Peyer's patch (tissue), 4 donors: ENCODE results near the gene SYNJ1.

Source experiments
- POLR2A ChIP-seq, 2 donors: fragments of 450-650 bp; IDR thresholded peaks; one replicate each; pipeline ENCODE4 v1.5.1; 2017; ENCODE audit warnings: antibody characterized with exemption in 2 of 2, mild to moderate bottlenecking in 2 of 2, moderate library complexity in 2 of 2
- TF ChIP-seq, protein P1 (sequence below), 6 experiments: fragments of 450-650 bp in 4 of 6; fragments of 200-600 bp in 2 of 6; sonication (generic) in 1 of 6; IDR thresholded peaks; one replicate each; pipeline ENCODE4 v1.5.1; 2017 to 2019; ENCODE audit warnings: antibody characterized with exemption in 6 of 6, mild to moderate bottlenecking in 3 of 6, moderate library complexity in 1 of 6

DNA sequence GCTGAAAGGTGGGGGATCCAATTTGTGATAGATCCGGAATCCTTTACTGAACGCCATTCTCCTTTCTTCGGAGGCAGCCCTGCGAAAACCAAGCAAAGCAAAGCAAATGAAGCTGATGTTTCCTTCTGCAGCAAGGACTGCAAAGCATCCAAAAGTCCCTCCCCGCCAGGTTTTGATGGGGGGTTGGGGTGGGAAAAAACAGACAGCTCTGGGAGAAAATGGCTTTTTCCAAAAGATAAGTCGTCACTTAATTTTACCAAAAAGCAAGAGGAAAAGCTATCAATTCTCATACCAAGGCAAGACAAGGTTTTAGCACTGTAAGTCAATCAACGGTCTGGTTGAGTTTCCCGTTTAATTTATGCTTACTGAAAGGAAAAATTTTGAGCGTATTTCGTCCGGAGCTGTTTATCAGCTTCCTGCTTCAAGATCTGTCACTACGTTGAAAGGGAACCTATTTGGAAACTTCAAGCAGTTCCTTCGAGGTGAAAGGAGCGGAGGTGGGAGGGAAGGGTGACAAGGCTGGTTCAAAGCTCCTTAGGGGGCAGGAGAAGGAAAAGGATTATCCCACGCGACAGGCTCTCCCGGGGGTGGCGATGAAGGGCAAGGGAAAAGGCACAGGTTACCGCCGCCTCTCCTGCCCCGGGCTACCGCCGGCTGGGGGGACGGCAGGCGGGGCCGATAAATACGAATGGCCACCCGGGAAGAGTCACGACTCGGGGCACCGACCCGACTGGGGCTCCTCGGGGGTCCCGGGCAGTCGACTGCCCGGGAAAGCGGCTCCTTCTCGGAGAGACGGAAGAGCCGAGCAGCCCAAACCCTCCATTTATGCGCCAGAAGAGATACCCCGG is 750 bp downstream of the SYNJ1 start:
- TF ChIP-seq, protein P1, sequence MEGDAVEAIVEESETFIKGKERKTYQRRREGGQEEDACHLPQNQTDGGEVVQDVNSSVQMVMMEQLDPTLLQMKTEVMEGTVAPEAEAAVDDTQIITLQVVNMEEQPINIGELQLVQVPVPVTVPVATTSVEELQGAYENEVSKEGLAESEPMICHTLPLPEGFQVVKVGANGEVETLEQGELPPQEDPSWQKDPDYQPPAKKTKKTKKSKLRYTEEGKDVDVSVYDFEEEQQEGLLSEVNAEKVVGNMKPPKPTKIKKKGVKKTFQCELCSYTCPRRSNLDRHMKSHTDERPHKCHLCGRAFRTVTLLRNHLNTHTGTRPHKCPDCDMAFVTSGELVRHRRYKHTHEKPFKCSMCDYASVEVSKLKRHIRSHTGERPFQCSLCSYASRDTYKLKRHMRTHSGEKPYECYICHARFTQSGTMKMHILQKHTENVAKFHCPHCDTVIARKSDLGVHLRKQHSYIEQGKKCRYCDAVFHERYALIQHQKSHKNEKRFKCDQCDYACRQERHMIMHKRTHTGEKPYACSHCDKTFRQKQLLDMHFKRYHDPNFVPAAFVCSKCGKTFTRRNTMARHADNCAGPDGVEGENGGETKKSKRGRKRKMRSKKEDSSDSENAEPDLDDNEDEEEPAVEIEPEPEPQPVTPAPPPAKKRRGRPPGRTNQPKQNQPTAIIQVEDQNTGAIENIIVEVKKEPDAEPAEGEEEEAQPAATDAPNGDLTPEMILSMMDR (IDR thresholded peaks at IDR 0.05), result no peak
- TF ChIP-seq POLR2A (IDR thresholded peaks at IDR 0.05), result no peak
